ENCODE data around the gene SUPT3H. TPM values are rescaled to one million over a fixed set of nuclear protein-coding genes. Genes with fewer than 3 reads are reported as not detected.

SUPT3H gene
- total and polyA plus RNA-seq, 2 of the 8 experiments (the other 6 are each of a cell fraction or from before 2014, with no cell fraction given) = 18.8 to 23.0 TPM

DNA sequence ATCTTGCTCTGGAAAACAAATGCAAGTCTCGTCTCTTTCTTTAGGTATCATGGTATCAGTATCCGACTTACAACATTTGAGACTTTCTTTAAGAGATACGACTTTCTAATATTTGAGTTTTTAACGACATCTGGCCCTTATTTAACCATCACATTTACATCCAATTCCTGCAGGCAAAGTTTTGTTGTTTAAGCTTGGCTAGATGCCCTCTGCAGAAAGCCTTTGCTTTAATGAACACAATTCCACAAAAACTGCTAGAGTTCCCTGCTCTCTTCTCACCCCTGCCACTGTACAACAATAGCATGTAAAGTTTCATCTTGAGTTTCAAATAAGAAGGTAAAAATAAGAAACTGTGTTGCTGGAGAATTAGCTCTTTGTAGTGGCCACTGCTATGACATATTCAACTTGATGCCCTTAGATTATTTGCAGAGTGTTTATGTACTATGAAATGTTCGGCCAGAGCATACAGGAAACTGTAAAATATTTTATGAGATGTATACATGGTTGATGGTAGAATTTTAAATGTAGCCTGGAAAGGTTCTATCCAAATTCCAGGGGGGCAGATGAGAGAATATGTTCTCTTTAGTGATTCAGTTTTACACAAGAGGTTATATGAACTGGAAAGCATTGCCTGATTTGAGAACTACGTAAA lies 551.6 kb downstream of the SUPT3H start (continued):
- TF ChIP-seq, protein P1, sequence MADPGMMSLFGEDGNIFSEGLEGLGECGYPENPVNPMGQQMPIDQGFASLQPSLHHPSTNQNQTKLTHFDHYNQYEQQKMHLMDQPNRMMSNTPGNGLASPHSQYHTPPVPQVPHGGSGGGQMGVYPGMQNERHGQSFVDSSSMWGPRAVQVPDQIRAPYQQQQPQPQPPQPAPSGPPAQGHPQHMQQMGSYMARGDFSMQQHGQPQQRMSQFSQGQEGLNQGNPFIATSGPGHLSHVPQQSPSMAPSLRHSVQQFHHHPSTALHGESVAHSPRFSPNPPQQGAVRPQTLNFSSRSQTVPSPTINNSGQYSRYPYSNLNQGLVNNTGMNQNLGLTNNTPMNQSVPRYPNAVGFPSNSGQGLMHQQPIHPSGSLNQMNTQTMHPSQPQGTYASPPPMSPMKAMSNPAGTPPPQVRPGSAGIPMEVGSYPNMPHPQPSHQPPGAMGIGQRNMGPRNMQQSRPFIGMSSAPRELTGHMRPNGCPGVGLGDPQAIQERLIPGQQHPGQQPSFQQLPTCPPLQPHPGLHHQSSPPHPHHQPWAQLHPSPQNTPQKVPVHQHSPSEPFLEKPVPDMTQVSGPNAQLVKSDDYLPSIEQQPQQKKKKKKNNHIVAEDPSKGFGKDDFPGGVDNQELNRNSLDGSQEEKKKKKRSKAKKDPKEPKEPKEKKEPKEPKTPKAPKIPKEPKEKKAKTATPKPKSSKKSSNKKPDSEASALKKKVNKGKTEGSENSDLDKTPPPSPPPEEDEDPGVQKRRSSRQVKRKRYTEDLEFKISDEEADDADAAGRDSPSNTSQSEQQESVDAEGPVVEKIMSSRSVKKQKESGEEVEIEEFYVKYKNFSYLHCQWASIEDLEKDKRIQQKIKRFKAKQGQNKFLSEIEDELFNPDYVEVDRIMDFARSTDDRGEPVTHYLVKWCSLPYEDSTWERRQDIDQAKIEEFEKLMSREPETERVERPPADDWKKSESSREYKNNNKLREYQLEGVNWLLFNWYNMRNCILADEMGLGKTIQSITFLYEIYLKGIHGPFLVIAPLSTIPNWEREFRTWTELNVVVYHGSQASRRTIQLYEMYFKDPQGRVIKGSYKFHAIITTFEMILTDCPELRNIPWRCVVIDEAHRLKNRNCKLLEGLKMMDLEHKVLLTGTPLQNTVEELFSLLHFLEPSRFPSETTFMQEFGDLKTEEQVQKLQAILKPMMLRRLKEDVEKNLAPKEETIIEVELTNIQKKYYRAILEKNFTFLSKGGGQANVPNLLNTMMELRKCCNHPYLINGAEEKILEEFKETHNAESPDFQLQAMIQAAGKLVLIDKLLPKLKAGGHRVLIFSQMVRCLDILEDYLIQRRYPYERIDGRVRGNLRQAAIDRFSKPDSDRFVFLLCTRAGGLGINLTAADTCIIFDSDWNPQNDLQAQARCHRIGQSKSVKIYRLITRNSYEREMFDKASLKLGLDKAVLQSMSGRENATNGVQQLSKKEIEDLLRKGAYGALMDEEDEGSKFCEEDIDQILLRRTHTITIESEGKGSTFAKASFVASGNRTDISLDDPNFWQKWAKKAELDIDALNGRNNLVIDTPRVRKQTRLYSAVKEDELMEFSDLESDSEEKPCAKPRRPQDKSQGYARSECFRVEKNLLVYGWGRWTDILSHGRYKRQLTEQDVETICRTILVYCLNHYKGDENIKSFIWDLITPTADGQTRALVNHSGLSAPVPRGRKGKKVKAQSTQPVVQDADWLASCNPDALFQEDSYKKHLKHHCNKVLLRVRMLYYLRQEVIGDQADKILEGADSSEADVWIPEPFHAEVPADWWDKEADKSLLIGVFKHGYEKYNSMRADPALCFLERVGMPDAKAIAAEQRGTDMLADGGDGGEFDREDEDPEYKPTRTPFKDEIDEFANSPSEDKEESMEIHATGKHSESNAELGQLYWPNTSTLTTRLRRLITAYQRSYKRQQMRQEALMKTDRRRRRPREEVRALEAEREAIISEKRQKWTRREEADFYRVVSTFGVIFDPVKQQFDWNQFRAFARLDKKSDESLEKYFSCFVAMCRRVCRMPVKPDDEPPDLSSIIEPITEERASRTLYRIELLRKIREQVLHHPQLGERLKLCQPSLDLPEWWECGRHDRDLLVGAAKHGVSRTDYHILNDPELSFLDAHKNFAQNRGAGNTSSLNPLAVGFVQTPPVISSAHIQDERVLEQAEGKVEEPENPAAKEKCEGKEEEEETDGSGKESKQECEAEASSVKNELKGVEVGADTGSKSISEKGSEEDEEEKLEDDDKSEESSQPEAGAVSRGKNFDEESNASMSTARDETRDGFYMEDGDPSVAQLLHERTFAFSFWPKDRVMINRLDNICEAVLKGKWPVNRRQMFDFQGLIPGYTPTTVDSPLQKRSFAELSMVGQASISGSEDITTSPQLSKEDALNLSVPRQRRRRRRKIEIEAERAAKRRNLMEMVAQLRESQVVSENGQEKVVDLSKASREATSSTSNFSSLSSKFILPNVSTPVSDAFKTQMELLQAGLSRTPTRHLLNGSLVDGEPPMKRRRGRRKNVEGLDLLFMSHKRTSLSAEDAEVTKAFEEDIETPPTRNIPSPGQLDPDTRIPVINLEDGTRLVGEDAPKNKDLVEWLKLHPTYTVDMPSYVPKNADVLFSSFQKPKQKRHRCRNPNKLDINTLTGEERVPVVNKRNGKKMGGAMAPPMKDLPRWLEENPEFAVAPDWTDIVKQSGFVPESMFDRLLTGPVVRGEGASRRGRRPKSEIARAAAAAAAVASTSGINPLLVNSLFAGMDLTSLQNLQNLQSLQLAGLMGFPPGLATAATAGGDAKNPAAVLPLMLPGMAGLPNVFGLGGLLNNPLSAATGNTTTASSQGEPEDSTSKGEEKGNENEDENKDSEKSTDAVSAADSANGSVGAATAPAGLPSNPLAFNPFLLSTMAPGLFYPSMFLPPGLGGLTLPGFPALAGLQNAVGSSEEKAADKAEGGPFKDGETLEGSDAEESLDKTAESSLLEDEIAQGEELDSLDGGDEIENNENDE (IDR thresholded peaks at IDR 0.05; ENCODE audit: insufficient replicate concordance, low read length) = no peak
- TF ChIP-seq, protein P2, sequence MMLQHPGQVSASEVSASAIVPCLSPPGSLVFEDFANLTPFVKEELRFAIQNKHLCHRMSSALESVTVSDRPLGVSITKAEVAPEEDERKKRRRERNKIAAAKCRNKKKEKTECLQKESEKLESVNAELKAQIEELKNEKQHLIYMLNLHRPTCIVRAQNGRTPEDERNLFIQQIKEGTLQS (IDR thresholded peaks at IDR 0.05; ENCODE audit: insufficient read depth, low read depth, low read length) = no peak
- TF ChIP-seq RBBP5 (IDR thresholded peaks at IDR 0.05; ENCODE audit: borderline replicate concordance, low read depth, low read length) = no peak
